ENCODE results near the gene TMA7B. TPM values are rescaled to one million over a fixed set of nuclear protein-coding genes. Genes with fewer than 3 reads are reported as not detected.
"Not testable (repeated sequence)": the region's sequence is repeated elsewhere in the genome, so short reads cannot be mapped to it uniquely, and the experiment has no call there.

The TMA7B gene
- total and polyA plus RNA-seq, 2 donors = 3.3 to 4.8 TPM

GRCh38 chr22:39946126-39946502 lies 14.1 kb upstream of the TMA7B start:
- peaks cover 90 to 100% of the 10 kb centered on the region in 2 donors for H3K4me1 ChIP-seq (ENCODE audit: control insufficient read depth in 2 of 2, insufficient read depth in 2 of 2, low read length in 2 of 2)
- H3K36me3 ChIP-seq (ENCODE audit: control insufficient read depth in 2 of 2, insufficient read depth in 2 of 2, low read length in 1 of 2) = peaks cover 33 to 82% of the 10 kb centered on the region in 2 donors
- 95% methylated on average over 4 of the region's 4 CpGs for WGBS
- H3K27ac ChIP-seq (ENCODE audit: low read depth in 1 of 2, low read length in 1 of 2) = peak overlapping the region; percentile 62 to 93
- no peaks in the 10 kb centered on the region for H3K9me3 ChIP-seq (ENCODE audit: control insufficient read depth in 2 of 2, insufficient read depth in 1 of 2, low read length in 1 of 2)
- H3K4me3 ChIP-seq (ENCODE audit: low read length in 2 of 2) = no peak overlapping the region
- no peak for DNase-seq (ENCODE audit: low read depth in 6 of 9, low spot score in 9 of 9)
- no peaks in the 10 kb centered on the region for H3K27me3 ChIP-seq (ENCODE audit: control insufficient read depth in 2 of 2, insufficient read depth in 1 of 2, low read length in 1 of 2)

DNA sequence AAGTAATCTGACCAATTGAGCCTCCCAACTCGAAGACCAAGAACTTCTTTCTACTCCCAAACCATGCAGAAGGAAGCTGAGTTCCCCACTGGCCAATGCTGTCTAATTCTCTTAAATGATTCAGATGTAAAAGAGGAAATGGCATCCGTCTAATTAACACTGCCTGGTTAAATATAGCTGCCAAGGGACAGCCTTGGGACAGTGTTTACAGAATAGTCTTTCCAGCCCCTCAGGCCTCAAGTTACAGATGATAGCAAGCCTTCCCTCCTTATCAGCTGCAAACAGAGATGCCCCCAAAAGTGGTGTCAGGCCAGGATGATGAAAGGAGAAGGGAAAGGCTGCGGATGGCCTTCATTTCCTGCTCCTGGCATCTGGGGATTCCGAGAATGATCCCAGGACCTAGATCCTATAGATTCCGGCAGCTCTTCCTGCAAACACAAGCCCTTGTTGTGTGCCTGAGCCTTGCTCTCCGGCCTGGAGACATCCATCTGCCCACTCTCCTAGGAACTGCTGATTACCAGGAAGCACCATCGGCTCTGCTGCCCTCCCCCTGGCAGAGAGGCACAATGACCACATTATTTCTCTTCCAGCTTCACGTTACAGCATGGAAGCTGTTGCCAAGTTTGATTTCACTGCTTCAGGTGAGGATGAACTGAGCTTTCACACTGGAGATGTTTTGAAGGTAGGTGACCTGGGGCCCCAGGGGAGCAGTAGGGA lies 13.5 kb upstream of the TMA7B start:
- WGBS = 74% methylated on average over 8 of the region's 8 CpGs
- peak overlapping the region; percentile 13 for H3K4me3 ChIP-seq (ENCODE audit: low read length in 2 of 2)
- H3K9me3 ChIP-seq (ENCODE audit: control insufficient read depth in 2 of 2, insufficient read depth in 1 of 2, low read length in 1 of 2) = no peaks in the 10 kb centered on the region
- H3K27me3 ChIP-seq (ENCODE audit: control insufficient read depth in 2 of 2, insufficient read depth in 1 of 2, low read length in 1 of 2) = no peaks in the 10 kb centered on the region
- H3K36me3 ChIP-seq (ENCODE audit: control insufficient read depth in 2 of 2, insufficient read depth in 2 of 2, low read length in 1 of 2) = peaks cover 32 to 80% of the 10 kb centered on the region in 2 donors
- peaks cover 86 to 100% of the 10 kb centered on the region in 2 donors for H3K4me1 ChIP-seq (ENCODE audit: control insufficient read depth in 2 of 2, insufficient read depth in 2 of 2, low read length in 2 of 2)
- peak in 1 of 9 donors; percentile 26 for DNase-seq (ENCODE audit: low read depth in 6 of 9, low spot score in 9 of 9)
- H3K27ac ChIP-seq (ENCODE audit: low read depth in 1 of 2, low read length in 1 of 2) = peak overlapping the region; percentile 82 to 93

DNA sequence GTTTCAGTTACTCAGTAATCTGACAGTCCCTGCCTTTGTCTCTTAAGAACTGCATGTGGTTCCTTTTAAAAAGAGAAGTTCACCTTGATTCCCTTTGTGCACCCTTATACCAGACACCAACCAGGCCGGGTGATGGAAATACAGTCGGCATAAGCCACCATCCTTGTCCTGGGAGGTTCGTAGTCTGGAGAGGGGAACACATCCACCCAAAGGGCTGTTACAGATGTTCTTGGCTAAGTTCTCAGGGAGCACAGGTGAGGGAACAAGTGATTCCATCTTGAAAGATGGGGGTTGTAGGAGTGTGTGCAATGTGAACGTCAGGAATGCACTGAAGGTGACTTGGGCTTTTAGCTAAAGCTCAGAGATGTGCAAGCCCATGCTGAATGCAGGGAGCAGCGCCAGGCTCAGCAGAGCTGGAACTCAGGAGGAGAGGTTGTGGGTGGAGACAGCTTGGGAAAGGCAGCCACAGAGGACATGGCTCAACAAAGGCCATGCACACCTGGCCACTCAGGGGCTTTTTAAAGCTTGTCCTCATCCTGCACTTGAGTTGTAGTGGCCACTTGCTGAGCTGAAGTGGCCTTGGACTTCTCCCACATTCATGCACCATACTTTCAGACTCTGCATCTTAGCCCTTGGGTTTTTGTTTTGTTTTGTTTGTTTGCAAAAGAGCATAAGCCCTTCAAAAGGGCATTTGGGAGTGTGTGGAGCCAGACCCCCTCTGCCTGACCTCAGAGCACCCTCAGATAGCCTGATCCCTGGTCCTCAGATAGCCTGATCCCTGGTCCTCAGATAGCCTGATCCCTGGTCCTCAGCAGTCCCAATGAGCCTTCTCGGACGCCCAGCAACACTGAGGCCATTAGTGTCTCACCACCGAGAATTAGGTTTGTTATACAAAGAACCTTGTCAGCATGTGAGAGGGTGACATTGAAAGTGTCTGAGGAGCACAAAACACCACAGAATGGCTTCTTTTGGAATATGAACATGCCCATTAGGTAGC lies 12.7 kb upstream of the TMA7B start:
- peak overlapping the region; percentile 82 to 93 for H3K27ac ChIP-seq (ENCODE audit: low read depth in 1 of 2, low read length in 1 of 2)

DNA sequence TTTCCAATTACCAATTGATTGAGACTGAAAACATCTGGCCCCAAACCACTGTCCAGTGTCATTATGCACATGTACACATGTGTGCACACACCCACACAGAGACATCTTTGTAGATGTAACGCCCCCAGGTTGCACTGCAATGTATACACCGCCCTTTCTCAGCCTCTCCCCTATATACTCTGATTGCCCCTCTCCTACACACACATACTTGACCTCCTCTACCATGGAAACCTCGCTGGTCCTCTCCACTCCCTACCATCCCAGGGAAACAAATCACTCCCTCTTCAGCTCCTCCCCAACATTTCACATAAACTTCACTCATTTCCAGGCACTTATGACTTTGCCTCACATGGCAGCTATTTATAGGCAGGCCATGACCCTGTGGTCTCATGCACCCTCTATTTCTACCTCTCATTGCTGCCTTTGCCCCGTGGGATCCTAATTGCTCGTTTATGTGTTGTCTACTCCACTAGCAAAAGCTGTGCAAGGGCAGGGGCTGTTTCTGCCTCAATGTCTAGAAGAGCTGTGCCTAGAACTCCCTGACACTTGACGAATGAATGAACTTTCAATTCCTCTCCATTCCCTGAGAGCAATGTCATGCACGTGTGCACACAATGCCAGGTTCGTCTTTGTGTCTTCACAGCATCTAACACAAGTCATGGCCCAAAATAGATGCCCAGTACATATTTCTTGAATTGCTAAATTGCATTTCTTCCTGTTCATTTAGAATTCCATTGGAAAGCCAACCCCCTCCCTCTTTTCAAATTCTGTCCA lies 10.0 kb upstream of the TMA7B start:
- Histone ChIP-seq H3K27ac (ENCODE audit: low read depth in 1 of 2, low read length in 1 of 2) (peak overlapping the region; percentile 93 to 97), H3K27me3 (ENCODE audit: control insufficient read depth in 2 of 2, insufficient read depth in 1 of 2, low read length in 1 of 2) (no peaks in the 10 kb centered on the region), H3K4me1 (ENCODE audit: control insufficient read depth in 2 of 2, insufficient read depth in 2 of 2, low read length in 2 of 2) (peaks cover 89 to 100% of the 10 kb centered on the region in 2 donors), H3K9me3 (ENCODE audit: control insufficient read depth in 2 of 2, insufficient read depth in 1 of 2, low read length in 1 of 2) (no peaks in the 10 kb centered on the region), H3K36me3 (ENCODE audit: control insufficient read depth in 2 of 2, insufficient read depth in 2 of 2, low read length in 1 of 2) (peaks cover 32 to 85% of the 10 kb centered on the region in 2 donors), H3K4me3 (ENCODE audit: low read length in 2 of 2) (no peak overlapping the region)
- DNase-seq (ENCODE audit: low read depth in 6 of 9, low spot score in 9 of 9) = peak in 1 of 9 donors; percentile 34
- WGBS = 86% methylated on average over 8 of the region's 8 CpGs

More for the DNA sequence above, 12.7 kb upstream of the TMA7B start:
- Histone ChIP-seq H3K9me3 (ENCODE audit: control insufficient read depth in 2 of 2, insufficient read depth in 1 of 2, low read length in 1 of 2) (no peaks in the 10 kb centered on the region), H3K36me3 (ENCODE audit: control insufficient read depth in 2 of 2, insufficient read depth in 2 of 2, low read length in 1 of 2) (peaks cover 32 to 78% of the 10 kb centered on the region in 2 donors), H3K4me1 (ENCODE audit: control insufficient read depth in 2 of 2, insufficient read depth in 2 of 2, low read length in 2 of 2) (peaks cover 83 to 100% of the 10 kb centered on the region in 2 donors), H3K27me3 (ENCODE audit: control insufficient read depth in 2 of 2, insufficient read depth in 1 of 2, low read length in 1 of 2) (no peaks in the 10 kb centered on the region), H3K4me3 (ENCODE audit: low read length in 2 of 2) (peak overlapping the region in 1 of 2 donors; percentile 13)
- 82% methylated on average over 8 of the region's 8 CpGs for WGBS
- DNase-seq (ENCODE audit: low read depth in 6 of 9, low spot score in 9 of 9) = peak in 1 of 9 donors; percentile 59

GRCh38 chr22:39951603-39952293 lies 8.4 kb upstream of the TMA7B start:
- not testable (repeated sequence) for H3K27me3 ChIP-seq (ENCODE audit: control insufficient read depth in 2 of 2, insufficient read depth in 1 of 2, low read length in 1 of 2); H3K9me3 ChIP-seq (ENCODE audit: control insufficient read depth in 2 of 2, insufficient read depth in 1 of 2, low read length in 1 of 2)
- H3K36me3 ChIP-seq (ENCODE audit: control insufficient read depth in 2 of 2, insufficient read depth in 2 of 2, low read length in 1 of 2) = peaks cover 37 to 86% of the 10 kb centered on the region in 2 donors
- peak overlapping the region; percentile 93 to 97 for H3K27ac ChIP-seq (ENCODE audit: low read depth in 1 of 2, low read length in 1 of 2)
- DNase-seq (ENCODE audit: low read depth in 6 of 9, low spot score in 9 of 9) = peak in 8 of 9 donors; percentile 70 to 95 (median 90)
- 15% methylated on average over 11 of the region's 11 CpGs for WGBS
- peaks cover 83 to 100% of the 10 kb centered on the region in 2 donors for H3K4me1 ChIP-seq (ENCODE audit: control insufficient read depth in 2 of 2, insufficient read depth in 2 of 2, low read length in 2 of 2)
- H3K4me3 ChIP-seq (ENCODE audit: low read length in 2 of 2) = peak overlapping the region; percentile 16 to 43

DNA sequence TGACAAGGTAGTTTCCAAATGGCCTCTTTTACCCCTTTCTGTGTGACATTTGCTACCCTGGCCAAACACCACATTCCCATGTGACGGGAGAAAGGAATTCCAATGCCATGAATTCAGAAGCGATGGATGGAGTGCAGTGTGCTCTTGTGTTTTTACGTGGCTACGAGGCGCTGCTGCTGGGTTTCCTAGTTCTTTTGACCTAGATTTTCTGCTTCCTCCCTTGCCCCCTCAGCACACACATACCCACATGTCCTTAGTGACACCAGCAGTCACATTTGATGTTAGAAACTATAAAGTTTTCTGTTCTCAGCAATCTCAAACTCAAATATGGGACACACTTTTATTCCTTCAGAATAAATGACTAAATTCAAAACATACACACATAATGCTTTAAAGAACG lies 7.8 kb upstream of the TMA7B start:
- H3K27ac ChIP-seq (ENCODE audit: low read depth in 1 of 2, low read length in 1 of 2) = peak overlapping the region; percentile 93 to 97

GRCh38 chr22:39953101-39953500 lies 7.1 kb upstream of the TMA7B start:
- H3K4me3 ChIP-seq (ENCODE audit: low read length in 2 of 2) = peak overlapping the region; percentile 19 to 43
- no peaks in the 10 kb centered on the region for H3K27me3 ChIP-seq (ENCODE audit: control insufficient read depth in 2 of 2, insufficient read depth in 1 of 2, low read length in 1 of 2)
- H3K36me3 ChIP-seq (ENCODE audit: control insufficient read depth in 2 of 2, insufficient read depth in 2 of 2, low read length in 1 of 2) = peaks cover 37 to 86% of the 10 kb centered on the region in 2 donors
- DNase-seq (ENCODE audit: low read depth in 6 of 9, low spot score in 9 of 9) = peak in 1 of 9 donors; percentile 38
- peaks cover 81 to 100% of the 10 kb centered on the region in 2 donors for H3K4me1 ChIP-seq (ENCODE audit: control insufficient read depth in 2 of 2, insufficient read depth in 2 of 2, low read length in 2 of 2)
- H3K9me3 ChIP-seq (ENCODE audit: control insufficient read depth in 2 of 2, insufficient read depth in 1 of 2, low read length in 1 of 2) = no peaks in the 10 kb centered on the region
- 80% methylated on average over 2 of the region's 2 CpGs for WGBS
- H3K27ac ChIP-seq (ENCODE audit: low read depth in 1 of 2, low read length in 1 of 2) = peak overlapping the region; percentile 93 to 97

More for the DNA sequence above, 7.8 kb upstream of the TMA7B start:
- WGBS = 27% methylated on average over 6 of the region's 6 CpGs
- H3K4me1 ChIP-seq (ENCODE audit: control insufficient read depth in 2 of 2, insufficient read depth in 2 of 2, low read length in 2 of 2) = peaks cover 81 to 100% of the 10 kb centered on the region in 2 donors
- peak in 3 of 9 donors; percentile 70 to 87 (median 73) for DNase-seq (ENCODE audit: low read depth in 6 of 9, low spot score in 9 of 9)
- H3K27me3 ChIP-seq (ENCODE audit: control insufficient read depth in 2 of 2, insufficient read depth in 1 of 2, low read length in 1 of 2) = no peaks in the 10 kb centered on the region
- H3K4me3 ChIP-seq (ENCODE audit: low read length in 2 of 2) = peak overlapping the region; percentile 19 to 43
- peaks cover 37 to 86% of the 10 kb centered on the region in 2 donors for H3K36me3 ChIP-seq (ENCODE audit: control insufficient read depth in 2 of 2, insufficient read depth in 2 of 2, low read length in 1 of 2)
- no peaks in the 10 kb centered on the region for H3K9me3 ChIP-seq (ENCODE audit: control insufficient read depth in 2 of 2, insufficient read depth in 1 of 2, low read length in 1 of 2)

GRCh38 chr22:39954584-39955055 lies 5.6 kb upstream of the TMA7B start:
- Histone ChIP-seq H3K36me3 (ENCODE audit: control insufficient read depth in 2 of 2, insufficient read depth in 2 of 2, low read length in 1 of 2) (peaks cover 30 to 86% of the 10 kb centered on the region in 2 donors), H3K4me1 (ENCODE audit: control insufficient read depth in 2 of 2, insufficient read depth in 2 of 2, low read length in 2 of 2) (peaks cover 79 to 100% of the 10 kb centered on the region in 2 donors), H3K27ac (ENCODE audit: low read depth in 1 of 2, low read length in 1 of 2) (peak overlapping the region; percentile 74 to 93), H3K4me3 (ENCODE audit: low read length in 2 of 2) (peak overlapping the region in 1 of 2 donors; percentile 48), H3K27me3 (ENCODE audit: control insufficient read depth in 2 of 2, insufficient read depth in 1 of 2, low read length in 1 of 2) (no peaks in the 10 kb centered on the region), H3K9me3 (ENCODE audit: control insufficient read depth in 2 of 2, insufficient read depth in 1 of 2, low read length in 1 of 2) (no peaks in the 10 kb centered on the region)
- DNase-seq (ENCODE audit: low read depth in 6 of 9, low spot score in 9 of 9) = peak in 1 of 9 donors; percentile 33
- WGBS = 96% methylated on average over 4 of the region's 4 CpGs

All from thymus (tissue), 11 donors.